NB4 (cell line): ENCODE measurements around the gene QSOX2.
"Not testable (repeated sequence)": the region's sequence is repeated elsewhere in the genome, so short reads cannot be mapped to it uniquely, and the experiment has no call there.

Source experiments
- DNase-seq: peaks from one replicate; pipeline ENCODE4 v3.0.0; 2010; ENCODE audit warnings: low read depth
- H3K4me3 ChIP-seq: one replicate; pipeline ENCODE4 v1.5.1; 2011; ENCODE audit warnings: mild to moderate bottlenecking, low read depth, low read length, moderate library complexity
- MYC ChIP-seq: IDR thresholded peaks from 2 replicates; pipeline ENCODE4 v1.6.1; 2011; ENCODE audit warnings: low read depth, low read length
- POLR2A ChIP-seq: IDR thresholded peaks from 2 replicates; pipeline ENCODE4 v1.6.1; 2011; ENCODE audit warnings: mild to moderate bottlenecking; ENCODE audit not compliant: insufficient read length; ENCODE audit errors: extremely low read depth
- TF ChIP-seq, protein P1 (sequence below): IDR thresholded peaks from one replicate; pipeline ENCODE4 v1.5.1; 2012; ENCODE audit warnings: low read depth, low read length
- TF ChIP-seq, protein P2 (sequence below): IDR thresholded peaks from 2 replicates; pipeline ENCODE4 v1.6.1; 2011; ENCODE audit warnings: low read depth, low read length

Gene QSOX2

DNA sequence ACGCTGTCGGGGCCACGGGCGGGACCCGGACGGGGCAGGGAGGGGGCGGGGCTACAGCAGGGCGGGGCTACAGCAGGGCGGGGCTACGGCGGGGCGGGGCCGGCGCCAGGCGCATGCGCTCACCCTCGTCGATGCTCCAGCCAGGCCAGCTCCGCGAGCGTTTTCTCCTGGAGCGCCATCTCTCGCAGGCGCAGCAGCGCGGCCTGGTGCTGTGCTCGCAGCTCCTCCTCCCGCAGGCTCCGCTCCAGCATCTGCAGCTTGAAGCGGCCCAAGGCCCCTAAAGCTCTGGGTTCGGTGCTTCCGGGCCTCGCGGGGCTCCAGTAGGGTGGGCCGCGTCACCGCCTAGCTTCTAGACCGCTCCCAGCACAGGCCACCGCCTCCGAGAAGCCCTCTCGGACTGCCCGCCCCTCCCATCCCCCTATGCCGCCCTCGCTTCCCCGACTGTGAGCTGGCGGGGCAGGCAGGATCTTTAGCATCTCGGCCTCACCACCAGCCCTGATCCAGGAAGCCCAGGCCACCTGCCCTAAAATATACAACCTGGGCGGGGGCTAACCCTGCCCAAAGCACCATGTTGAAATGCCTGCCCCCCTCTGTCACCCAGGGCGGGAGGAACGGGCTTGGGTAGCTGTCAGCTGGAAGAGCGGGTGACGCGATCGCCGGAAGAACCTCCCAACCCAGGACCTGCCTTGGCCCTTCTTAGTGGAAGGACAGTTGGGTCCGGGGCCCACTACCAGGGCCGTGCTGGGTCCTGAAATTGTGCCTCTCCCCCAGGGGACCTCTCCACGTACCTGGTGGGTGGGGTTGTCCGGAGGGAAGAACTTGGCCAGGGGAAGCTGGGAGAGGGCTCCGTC, 21.9 kb upstream of the QSOX2 start:
- H3K4me3 ChIP-seq: peak overlapping the region; percentile 38
- TF ChIP-seq, protein P1, sequence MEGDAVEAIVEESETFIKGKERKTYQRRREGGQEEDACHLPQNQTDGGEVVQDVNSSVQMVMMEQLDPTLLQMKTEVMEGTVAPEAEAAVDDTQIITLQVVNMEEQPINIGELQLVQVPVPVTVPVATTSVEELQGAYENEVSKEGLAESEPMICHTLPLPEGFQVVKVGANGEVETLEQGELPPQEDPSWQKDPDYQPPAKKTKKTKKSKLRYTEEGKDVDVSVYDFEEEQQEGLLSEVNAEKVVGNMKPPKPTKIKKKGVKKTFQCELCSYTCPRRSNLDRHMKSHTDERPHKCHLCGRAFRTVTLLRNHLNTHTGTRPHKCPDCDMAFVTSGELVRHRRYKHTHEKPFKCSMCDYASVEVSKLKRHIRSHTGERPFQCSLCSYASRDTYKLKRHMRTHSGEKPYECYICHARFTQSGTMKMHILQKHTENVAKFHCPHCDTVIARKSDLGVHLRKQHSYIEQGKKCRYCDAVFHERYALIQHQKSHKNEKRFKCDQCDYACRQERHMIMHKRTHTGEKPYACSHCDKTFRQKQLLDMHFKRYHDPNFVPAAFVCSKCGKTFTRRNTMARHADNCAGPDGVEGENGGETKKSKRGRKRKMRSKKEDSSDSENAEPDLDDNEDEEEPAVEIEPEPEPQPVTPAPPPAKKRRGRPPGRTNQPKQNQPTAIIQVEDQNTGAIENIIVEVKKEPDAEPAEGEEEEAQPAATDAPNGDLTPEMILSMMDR: peak; percentile 23
- TF ChIP-seq POLR2A (no peak), MYC (no peak)
- TF ChIP-seq, protein P2, sequence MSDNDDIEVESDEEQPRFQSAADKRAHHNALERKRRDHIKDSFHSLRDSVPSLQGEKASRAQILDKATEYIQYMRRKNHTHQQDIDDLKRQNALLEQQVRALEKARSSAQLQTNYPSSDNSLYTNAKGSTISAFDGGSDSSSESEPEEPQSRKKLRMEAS: 0 out of 2 replicates have a peak, but pooled peaks have one; percentile 6
- peak; percentile 79 for DNase-seq

DNA sequence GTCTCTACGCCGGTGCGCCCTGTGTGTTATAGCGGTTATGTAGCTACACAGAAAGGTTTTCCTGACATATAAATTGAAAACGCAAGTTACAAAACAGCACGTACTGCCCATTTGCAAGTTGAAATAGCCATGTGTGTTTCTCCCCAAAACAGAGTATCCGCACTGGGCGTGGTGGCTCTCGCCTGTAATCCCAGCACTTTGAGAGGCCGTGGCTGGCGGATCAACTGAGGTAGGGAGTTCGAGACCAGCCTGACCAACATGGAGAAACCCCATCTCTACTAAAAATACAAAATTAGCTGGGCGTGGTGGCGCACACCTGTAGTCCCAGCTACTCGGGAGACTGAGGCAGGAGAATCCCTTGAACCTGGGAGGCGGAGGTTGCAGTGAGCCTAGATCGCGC, 21.0 kb upstream of the QSOX2 start:
- H3K4me3 ChIP-seq, DNase-seq: not testable (repeated sequence)

DNA sequence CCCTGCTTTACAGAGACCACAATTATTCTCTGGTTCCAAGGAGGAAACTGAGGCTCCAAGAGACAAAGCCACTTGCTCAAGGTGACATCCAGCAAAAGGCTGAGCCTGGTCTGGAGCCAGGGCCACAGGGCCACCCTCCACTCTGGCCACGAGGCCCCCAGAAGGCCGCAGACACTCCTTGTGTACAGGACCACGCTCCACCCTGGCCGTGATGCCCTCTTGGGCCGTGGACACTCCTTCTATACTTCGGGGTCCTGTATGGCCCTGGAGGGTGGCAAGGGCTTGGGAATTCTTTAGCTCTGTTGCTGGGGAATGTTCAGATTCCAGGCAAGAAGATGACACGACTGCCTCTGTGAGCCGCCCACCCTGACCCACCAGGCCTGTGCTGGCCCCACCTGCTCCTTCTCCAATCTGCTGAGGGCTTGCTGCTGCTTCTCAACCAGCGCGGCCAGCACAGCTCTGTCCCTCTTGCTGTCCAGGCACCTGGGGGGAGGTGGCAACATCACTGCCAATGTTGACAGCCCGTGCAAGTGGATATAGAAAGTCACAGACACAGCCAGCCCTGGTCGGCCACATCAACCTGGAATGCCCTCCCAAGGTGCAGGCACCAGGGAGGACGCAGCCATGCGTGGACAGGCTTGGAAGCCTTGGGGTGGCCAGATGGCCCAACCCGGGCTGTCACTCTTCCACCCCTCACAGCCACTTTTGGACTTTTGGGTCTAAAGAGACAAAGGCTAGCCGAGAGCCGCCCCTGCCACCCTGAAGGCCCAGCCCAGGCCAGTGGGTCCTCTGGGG, 20.1 kb upstream of the QSOX2 start:
- no peak for DNase-seq
- no peak overlapping the region for H3K4me3 ChIP-seq
- TF ChIP-seq MYC: no peak

DNA sequence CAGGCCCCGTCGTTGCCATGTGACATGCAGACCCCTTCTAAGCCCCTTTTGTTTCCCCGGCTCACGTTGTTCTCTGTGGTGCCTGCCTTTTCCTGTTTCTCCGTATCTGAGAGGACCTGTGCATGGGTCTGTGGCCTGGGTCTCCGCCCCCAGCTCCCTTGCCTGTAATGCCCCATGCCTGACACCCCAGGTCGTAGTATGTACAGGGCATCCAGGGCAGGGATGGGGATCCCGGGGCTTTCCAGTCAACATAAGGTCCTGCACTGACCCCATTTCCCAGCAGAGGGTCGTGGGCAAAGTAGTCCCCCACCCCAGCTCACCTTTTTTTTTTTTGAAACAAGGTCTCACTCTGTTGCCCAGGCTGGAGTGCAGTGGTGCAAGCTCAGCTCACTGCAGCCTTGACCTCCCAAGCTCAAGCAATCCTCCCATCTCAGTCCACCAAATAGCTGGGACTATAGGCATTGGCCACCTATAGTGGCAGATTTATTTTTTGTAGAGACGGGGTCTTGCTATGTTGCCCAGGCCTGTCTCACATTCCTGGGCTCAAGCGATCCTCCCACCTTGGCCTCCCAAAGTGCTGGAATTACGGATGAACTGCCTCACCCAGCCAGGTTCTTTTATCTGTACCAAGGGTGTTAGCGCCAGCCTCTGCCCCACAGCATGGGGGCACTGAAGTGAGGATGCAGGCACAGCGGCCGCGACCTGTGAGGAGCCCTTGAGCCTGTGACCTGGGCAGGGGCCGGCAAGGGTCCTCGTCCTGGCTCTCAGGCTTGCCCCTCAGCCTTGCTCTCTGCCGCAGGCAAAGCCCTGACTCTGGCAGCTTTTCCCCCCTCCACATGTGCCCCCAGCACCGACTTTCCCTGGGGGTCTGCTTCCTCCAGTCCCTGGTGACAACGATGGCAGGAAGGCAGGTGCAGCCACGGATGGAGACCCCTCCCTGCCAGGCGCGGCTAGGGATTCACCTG, 19.1 kb upstream of the QSOX2 start:
- no peak for TF ChIP-seq MYC
- TF ChIP-seq, protein P1: no peak
- TF ChIP-seq, protein P2: no peak
- TF ChIP-seq POLR2A: no peak
- no peak overlapping the region for H3K4me3 ChIP-seq
- no peak for DNase-seq

DNA sequence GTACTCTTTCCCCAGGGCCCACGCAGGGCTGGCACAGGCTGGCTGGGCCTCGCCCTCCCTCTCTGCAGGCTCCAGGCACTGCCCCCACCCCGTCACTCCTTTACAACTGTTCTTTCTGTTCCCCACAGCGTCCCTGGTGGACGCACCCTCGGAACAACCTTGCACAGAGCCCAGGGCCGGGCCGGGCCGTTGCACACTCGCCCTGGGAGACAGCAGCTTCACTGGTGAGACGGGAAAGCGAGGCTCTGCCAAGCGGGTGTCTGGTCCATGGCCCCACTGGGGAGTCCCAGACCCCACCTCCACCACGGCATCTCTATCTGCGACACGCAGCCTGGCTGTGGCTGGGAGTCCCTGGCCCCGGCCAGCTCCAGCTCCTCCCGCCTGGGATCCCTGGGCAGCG, 18.4 kb upstream of the QSOX2 start:
- TF ChIP-seq POLR2A (no peak), MYC (no peak)
- TF ChIP-seq, protein P1: no peak
- TF ChIP-seq, protein P2: no peak
- DNase-seq: no peak
- H3K4me3 ChIP-seq: no peak overlapping the region

DNA sequence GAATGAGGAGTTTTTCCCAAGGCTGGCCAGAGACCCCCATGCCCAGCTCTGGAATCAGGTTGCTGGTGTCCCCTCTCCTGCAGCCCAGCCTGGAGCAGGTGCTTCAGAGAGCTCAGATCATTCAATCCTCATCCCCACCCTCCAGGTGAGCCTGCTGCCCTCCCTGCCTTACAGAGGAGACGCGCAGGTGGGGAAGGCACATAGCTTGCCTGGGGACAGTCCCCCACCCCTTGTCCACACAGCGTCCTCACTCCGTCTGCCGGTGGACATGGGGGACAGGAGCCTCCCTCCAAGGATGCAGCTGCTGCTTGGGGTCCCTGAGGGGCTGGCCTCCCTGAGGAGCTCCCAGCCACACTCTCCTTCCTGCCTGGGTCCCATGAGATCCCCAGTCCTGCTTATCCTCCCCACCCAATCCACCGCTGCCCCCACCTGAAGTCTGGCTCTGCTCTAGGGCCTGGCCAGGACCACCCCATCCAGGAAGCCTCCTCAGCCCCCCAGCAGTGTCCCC, 17.1 kb upstream of the QSOX2 start:
- TF ChIP-seq MYC: no peak
- H3K4me3 ChIP-seq: no peak overlapping the region

More for the DNA sequence above, 17.1 kb upstream of the QSOX2 start:
- DNase-seq: no peak
